Heart left ventricle (tissue), 16 donors: ENCODE results near the gene ZSCAN10. TPM values are rescaled to one million over a fixed set of nuclear protein-coding genes. Genes with fewer than 3 reads are reported as not detected.
A peak's percentile ranks its signal among the peaks of the same experiment; 100 is the strongest.
"Not testable (repeated sequence)": the region's sequence is repeated elsewhere in the genome, so short reads cannot be mapped to it uniquely, and the experiment has no call there.

Experiments used
- ATAC-seq, 4 donors: fragments of 200-7000 bp; cut with Tn5 transposase; one replicate each; pipeline ENCODE4 v1.9.1; 2020 to 2022; ENCODE audit warnings: moderate library complexity in 4 of 4, mild to moderate bottlenecking in 3 of 4, moderate number of reproducible peaks in 1 of 4
- DNase-seq, 5 donors: peaks; one replicate each; pipeline ENCODE4 v3.0.0-alpha.2; 2020
- H3K27ac ChIP-seq, 12 donors: fragments of 200-600 bp; sonication (generic) in 4 of 12; one replicate each; pipeline versions ENCODE4 v1.5.0 to v1.8.0; 2016 to 2022; ENCODE audit warnings: mild to moderate bottlenecking in 2 of 12
- H3K27me3 ChIP-seq, 9 donors: fragments of 200-600 bp; sonication (generic) in 2 of 9; one replicate each; pipeline versions ENCODE4 v1.5.1 to v1.8.0; 2016 to 2022; ENCODE audit warnings: mild to moderate bottlenecking in 3 of 9
- H3K36me3 ChIP-seq, 9 donors: fragments of 200-600 bp; sonication (generic) in 2 of 9; one replicate each; pipeline versions ENCODE4 v1.5.0 to v1.8.0; 2018 to 2022; ENCODE audit warnings: mild to moderate bottlenecking in 2 of 9
- H3K4me1 ChIP-seq, 12 donors: fragments of 200-600 bp; sonication (generic) in 4 of 12; one replicate each; pipeline versions ENCODE4 v1.5.0 to v1.8.0; 2016 to 2022; ENCODE audit warnings: mild to moderate bottlenecking in 3 of 12
- H3K4me3 ChIP-seq, 12 donors: fragments of 200-600 bp; sonication (generic) in 4 of 12; one replicate each; pipeline versions ENCODE4 v1.5.0 to v1.8.0; 2017 to 2022; ENCODE audit warnings: mild to moderate bottlenecking in 9 of 12, moderate library complexity in 4 of 12
- H3K9me3 ChIP-seq, 12 donors: fragments of 200-600 bp; sonication (generic) in 4 of 12; one replicate each; pipeline versions ENCODE4 v1.5.0 to v1.8.0; 2016 to 2022; ENCODE audit warnings: mild to moderate bottlenecking in 1 of 12
- POLR2A ChIP-seq, 2 donors: fragments of 450-650 bp; IDR thresholded peaks; one replicate each; pipeline ENCODE4 v1.6.1; 2017; ENCODE audit warnings: antibody characterized with exemption in 2 of 2, mild to moderate bottlenecking in 2 of 2, moderate library complexity in 2 of 2
- WGBS, 4 donors: extraction: QIAGEN DNeasy Blood & Tissue Kit in 2 of 4; methylation state at CpG; one replicate each; pipeline versions ENCODE4 v1.1.5 to v1.1.7; 2013 to 2018; 5-methylcytosine and 5-hydroxymethylcytosine counted together
- intact Hi-C, 10 donors: fragments of 100-400 bp; cut with DNase I; formaldehyde crosslinking; loops; one replicate each; pipeline versions ENCODE4 v1.11.1 to v1.14.2; 2022
- polyA plus RNA-seq, 2 donors: library from polyadenylated mRNA; stranded (reverse); fragments of 200-250 nt; gene quantifications; one replicate each; pipeline ENCODE4 v1.2.3, GENCODE V29; 2013
- total RNA-seq, 9 donors: library from RNA; depleted of rRNA in 2 of 9; stranded (reverse); fragments of >200 nt in 2 of 9; fragmentation: NEBNext Ultra II Directional in 3 of 9; extraction: Animal tissue kit (Norgen Biotek cat#: 25700) in 3 of 9; gene quantifications; one replicate each; pipeline versions ENCODE4 v1.1.0 to v1.2.4, GENCODE V29; 2016 to 2023
- TF ChIP-seq, protein P1 (sequence below), 12 donors: fragments of 200-600 bp; sonication (generic) in 4 of 12; IDR thresholded peaks; one replicate each; pipeline versions ENCODE4 v1.5.0 to v1.8.0; 2018 to 2022; ENCODE audit warnings: antibody characterized with exemption in 12 of 12, mild to moderate bottlenecking in 5 of 12
- donor health status: ischemic (EF 13 %, LVEDD 7.1; RV severe dilation, severe dysfunction).
- donor health status: healthy with polysubstance abuse.
- donor health status: DM: no; HTN: yes; CAD: no.
- donor health status: DM: no; HTN: no; CAD: no.
- donor health status: ischemic (EF 25% LVEDD 6.9; RV normal size, moderate dysfunction).
- donor health status: ischemic (EF 25% LVEDD 5.7; RV mildly dilated, moderate dysfunction).
- donor health status: healthy.
- donor health status: DM: yes; HTN: yes; CAD: no.
- donor health status: ischemic (EF 35%, LVEDD 5.7; RV mildly dilated, moderate dysfunction).
- donor health status: nonischemic (EF 11% LVEDD 7.7; RV severe dilation, severe dysfunction).
- donor health status: DM: yes; HTN: yes; CAD: no.
- donor health status: PGD.
- donor health status: ischemic (EF 29% LVEDD 5.4; RV normal size, mild dysfunction).
- donor health status: nonischemic (EF 23%, LVEDD 6.1; RV moderate dilation, normal function).

Gene ZSCAN10
- total and polyA plus RNA-seq, 11 donors = not detected

DNA sequence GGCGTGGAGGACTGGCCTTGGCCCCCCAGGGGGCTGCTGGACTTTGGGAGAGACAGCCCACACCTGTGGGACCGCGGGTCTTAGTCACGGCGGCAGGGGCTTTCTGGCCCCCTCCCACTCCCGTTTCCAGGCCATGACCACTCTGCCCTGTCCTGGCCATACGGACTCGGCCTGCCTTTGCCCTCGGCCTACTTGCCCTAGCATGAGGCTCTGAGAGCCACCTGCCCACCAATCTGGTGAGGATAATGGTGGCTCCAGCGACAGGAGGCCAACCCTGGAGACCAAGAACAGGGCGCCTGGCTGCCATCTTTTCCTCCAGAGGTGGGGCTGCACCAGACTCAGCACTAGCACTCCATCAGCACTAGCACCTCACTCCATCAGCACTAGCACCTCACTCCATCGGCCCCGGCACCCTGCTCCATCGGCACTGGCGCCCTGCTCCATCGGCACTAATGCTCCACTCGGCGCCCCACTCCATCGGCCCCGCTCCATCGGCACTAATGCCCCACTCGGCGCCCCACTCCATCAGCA, 42.8 kb upstream of the ZSCAN10 start:
- Histone ChIP-seq H3K4me1 (peaks cover 0 to 37% (median 11%) of the 10 kb centered on the region in 12 donors), H3K27ac (peak overlapping the region in 1 of 12 donors; percentile 18), H3K36me3 (peaks cover 0 to 56% (median 36%) of the 10 kb centered on the region in 9 donors), H3K9me3 (no peaks in the 10 kb centered on the region), H3K4me3 (no peak overlapping the region), H3K27me3 (no peaks in the 10 kb centered on the region)
- no peak for TF ChIP-seq POLR2A (IDR thresholded peaks at IDR 0.05)
- TF ChIP-seq, protein P1, sequence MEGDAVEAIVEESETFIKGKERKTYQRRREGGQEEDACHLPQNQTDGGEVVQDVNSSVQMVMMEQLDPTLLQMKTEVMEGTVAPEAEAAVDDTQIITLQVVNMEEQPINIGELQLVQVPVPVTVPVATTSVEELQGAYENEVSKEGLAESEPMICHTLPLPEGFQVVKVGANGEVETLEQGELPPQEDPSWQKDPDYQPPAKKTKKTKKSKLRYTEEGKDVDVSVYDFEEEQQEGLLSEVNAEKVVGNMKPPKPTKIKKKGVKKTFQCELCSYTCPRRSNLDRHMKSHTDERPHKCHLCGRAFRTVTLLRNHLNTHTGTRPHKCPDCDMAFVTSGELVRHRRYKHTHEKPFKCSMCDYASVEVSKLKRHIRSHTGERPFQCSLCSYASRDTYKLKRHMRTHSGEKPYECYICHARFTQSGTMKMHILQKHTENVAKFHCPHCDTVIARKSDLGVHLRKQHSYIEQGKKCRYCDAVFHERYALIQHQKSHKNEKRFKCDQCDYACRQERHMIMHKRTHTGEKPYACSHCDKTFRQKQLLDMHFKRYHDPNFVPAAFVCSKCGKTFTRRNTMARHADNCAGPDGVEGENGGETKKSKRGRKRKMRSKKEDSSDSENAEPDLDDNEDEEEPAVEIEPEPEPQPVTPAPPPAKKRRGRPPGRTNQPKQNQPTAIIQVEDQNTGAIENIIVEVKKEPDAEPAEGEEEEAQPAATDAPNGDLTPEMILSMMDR (IDR thresholded peaks at IDR 0.05) = no peak
- intact Hi-C loops = no loop called here
- whole genome bisulfite sequencing, 4 donors = 95 to 97% (median 96%) methylated on average over 14 to 23 of the region's 23 CpGs
- ATAC-seq (no peak), DNase-seq (peak in 2 of 5 donors; percentile 23 to 55)

GRCh38 chr16:3140603-3141427, 41.7 kb upstream of the ZSCAN10 start:
- Histone ChIP-seq H3K27me3 (no peaks in the 10 kb centered on the region), H3K4me3 (no peak overlapping the region), H3K27ac (no peak overlapping the region), H3K4me1 (peaks cover 0 to 42% (median 17%) of the 10 kb centered on the region in 12 donors), H3K9me3 (no peaks in the 10 kb centered on the region), H3K36me3 (peaks cover 0 to 56% (median 36%) of the 10 kb centered on the region in 9 donors)
- DNase-seq = peak in 2 of 5 donors; percentile 20 to 60
- TF ChIP-seq POLR2A (IDR thresholded peaks at IDR 0.05) = no peak
- TF ChIP-seq, protein P1 (IDR thresholded peaks at IDR 0.05) = no peak
- ATAC-seq = no peak
- intact Hi-C loops = no loop called here
- WGBS, 4 donors = 93 to 95% (median 95%) methylated on average over 45 to 69 of the region's 69 CpGs

GRCh38 chr16:3139561-3139960, 40.5 kb upstream of the ZSCAN10 start:
- H3K4me1 ChIP-seq = peaks cover 0 to 35% (median 20%) of the 10 kb centered on the region in 12 donors
- 90 to 94% (median 91%) methylated on average over 9 of the region's 9 CpGs for WGBS, 4 donors
- ATAC-seq, H3K27me3 ChIP-seq, DNase-seq, intact Hi-C loops, H3K4me3 ChIP-seq, H3K9me3 ChIP-seq, H3K27ac ChIP-seq: not testable (repeated sequence)
- peaks cover 0 to 56% (median 36%) of the 10 kb centered on the region in 9 donors for H3K36me3 ChIP-seq

DNA sequence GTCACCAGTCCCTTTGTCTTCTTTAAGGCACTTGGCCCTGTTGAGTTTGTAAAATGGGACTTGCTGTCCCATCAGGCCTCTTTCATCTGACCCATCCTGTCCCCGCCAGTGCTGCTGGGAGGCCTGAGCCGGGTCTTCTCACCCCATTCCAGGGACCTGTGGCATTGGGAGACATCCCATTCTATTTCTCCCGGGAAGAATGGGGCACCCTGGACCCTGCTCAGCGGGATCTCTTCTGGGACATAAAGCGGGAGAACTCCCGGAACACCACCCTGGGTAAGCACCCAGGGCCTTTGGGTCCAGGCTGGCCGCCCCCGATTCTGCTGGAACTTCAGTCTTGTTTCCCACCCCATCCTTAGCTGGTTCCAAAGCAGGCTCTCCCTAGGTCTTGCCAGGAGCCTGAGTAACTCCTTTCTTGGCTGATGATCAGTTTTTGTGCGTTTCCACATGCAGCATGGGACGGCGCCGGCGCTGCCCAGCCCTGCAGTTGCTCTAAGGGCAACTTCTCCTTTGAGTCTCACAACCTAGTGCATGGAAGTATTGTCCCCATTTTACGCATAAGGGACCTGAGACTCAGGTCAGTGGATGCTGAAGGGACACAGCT, 39.8 kb upstream of the ZSCAN10 start:
- intact Hi-C loops = no loop called here

More for the DNA sequence above, 39.8 kb upstream of the ZSCAN10 start:
- Histone ChIP-seq H3K4me1 (peaks cover 0 to 32% (median 19%) of the 10 kb centered on the region in 12 donors), H3K27me3 (no peaks in the 10 kb centered on the region), H3K9me3 (no peaks in the 10 kb centered on the region), H3K27ac (no peak overlapping the region), H3K36me3 (peaks cover 0 to 56% (median 36%) of the 10 kb centered on the region in 9 donors), H3K4me3 (no peak overlapping the region)
- DNase-seq (no peak), ATAC-seq (no peak)
- TF ChIP-seq, protein P1 (IDR thresholded peaks at IDR 0.05) = no peak
- TF ChIP-seq POLR2A (IDR thresholded peaks at IDR 0.05) = no peak
- WGBS, 4 donors = 84 to 93% (median 88%) methylated on average over 14 of the region's 14 CpGs
